ENCODE measurements around the gene OBSCN. TPM values are rescaled to one million over a fixed set of nuclear protein-coding genes. Genes with fewer than 3 reads are reported as not detected.

The OBSCN gene
- total and polyA plus RNA-seq, 10 of the 15 experiments (the other 5 are each of a cell fraction or from before 2014, with no cell fraction given) = 0.01 to 0.36 (median 0.08) TPM; not detected in 2

- 50% methylated on average over 16 of the region's 16 CpGs for WGBS (ENCODE audit: insufficient coverage, insufficient replicate concordance, low lambda C conversion rate, missing lambda C conversion rate)
- Histone ChIP-seq H3K27me3 (replicated peaks in 1 of 2; ENCODE audit: control insufficient read depth in 2 of 2, insufficient read depth in 2 of 2, low read length in 1 of 2) (no peaks in the 10 kb centered on the region; a peak in 2 of 4 replicates), H2AFZ (ENCODE audit: control insufficient read depth, low read depth, low read length) (no peak overlapping the region), H3K4me3 (no peak overlapping the region), H3K36me3 (ENCODE audit: control insufficient read depth in 2 of 2, insufficient read depth in 2 of 2, low read length in 1 of 2) (no peaks in the 10 kb centered on the region), H3K9me3 (replicated peaks; ENCODE audit: control insufficient read depth, insufficient read depth, low read length) (no peaks in the 10 kb centered on the region; the same call in 2 of the 3 replicates), H3K4me2 (ENCODE audit: control insufficient read depth, insufficient read depth) (no peak overlapping the region), H4K20me1 (ENCODE audit: control insufficient read depth, insufficient read depth) (no peaks in the 10 kb centered on the region), H3K4me1 (ENCODE audit: control insufficient read depth, insufficient read depth, low read length) (no peaks in the 10 kb centered on the region), H3K79me2 (ENCODE audit: control insufficient read depth, insufficient read depth, low read length) (no peaks in the 10 kb centered on the region), H3K9ac (ENCODE audit: control insufficient read depth, insufficient read depth, low read length) (no peak overlapping the region), H3K27ac (ENCODE audit: control insufficient read depth, insufficient read depth) (no peak overlapping the region)
- BruUV-seq (replicated peaks) = no TSS peak
- ChIA-PET RAD21 (ENCODE audit: unreplicated experiment) (no interaction called here), POLR2A (no interaction called here), CTCF (interaction anchor here (1.1 kb wide), 1 partner anchor 57 kb away, joined by 3 read pairs; no protein-coding TSS in a partner anchor), SMC1A (ENCODE audit: uncharacterized antibody, unreplicated experiment) (no interaction called here)
- TF ChIP-seq BMI1 (IDR thresholded peaks at IDR 0.05; ENCODE audit: borderline replicate concordance) (no peak), CREB1 (IDR thresholded peaks at IDR 0.05; ENCODE audit: low read depth) (no peak), ZSCAN29 (IDR thresholded peaks at IDR 0.05) (no peak), SREBF1 (IDR thresholded peaks at IDR 0.05; ENCODE audit: low read length) (no peak), PKNOX1 (IDR thresholded peaks at IDR 0.05) (no peak), TCF12 (IDR thresholded peaks at IDR 0.05; ENCODE audit: low read depth, low read length) (no peak), NBN (IDR thresholded peaks at IDR 0.05) (no peak), NFXL1 (IDR thresholded peaks at IDR 0.05; ENCODE audit: borderline replicate concordance) (no peak), RFX5 (IDR thresholded peaks at IDR 0.05; ENCODE audit: low read depth, low read length) (no peak), POU2F2 (IDR thresholded peaks at IDR 0.05; ENCODE audit: borderline replicate concordance, low read depth, low read length) (no peak)
- in situ Hi-C loops (cut with MboI) = no loop called here
- no peak for DNase-seq (ENCODE audit: low read depth, low spot score)
- intact Hi-C loops (cut with micrococcal nuclease; ENCODE audit: unreplicated experiment) = loop anchor here (5.0 to 10.0 kb wide), 2 partner anchors 74 to 306 kb away; no protein-coding TSS in a partner anchor
- ATAC-seq = no peak
- no peak for FAIRE-seq
These were observed 3.1 kb downstream of the OBSCN start for GRCh38 chr1:228210712-228211530.
